Testis (tissue), 2 donors: ENCODE results near the gene PKD2L1.

Source experiments
- POLR2A ChIP-seq: fragments of 450-650 bp; IDR thresholded peaks from one replicate; pipeline ENCODE4 v1.6.1; 2017; ENCODE audit warnings: antibody characterized with exemption, mild to moderate bottlenecking, moderate library complexity
- TF ChIP-seq, protein P1 (sequence below), 3 experiments: fragments of 450-650 bp in 2 of 3; fragments of 200-600 bp in 1 of 3; sonication (generic) in 1 of 3; IDR thresholded peaks; one replicate each; pipeline ENCODE4 v1.5.1; 2016 to 2019; ENCODE audit warnings: antibody characterized with exemption in 3 of 3, mild to moderate bottlenecking in 2 of 3, moderate library complexity in 1 of 3

DNA sequence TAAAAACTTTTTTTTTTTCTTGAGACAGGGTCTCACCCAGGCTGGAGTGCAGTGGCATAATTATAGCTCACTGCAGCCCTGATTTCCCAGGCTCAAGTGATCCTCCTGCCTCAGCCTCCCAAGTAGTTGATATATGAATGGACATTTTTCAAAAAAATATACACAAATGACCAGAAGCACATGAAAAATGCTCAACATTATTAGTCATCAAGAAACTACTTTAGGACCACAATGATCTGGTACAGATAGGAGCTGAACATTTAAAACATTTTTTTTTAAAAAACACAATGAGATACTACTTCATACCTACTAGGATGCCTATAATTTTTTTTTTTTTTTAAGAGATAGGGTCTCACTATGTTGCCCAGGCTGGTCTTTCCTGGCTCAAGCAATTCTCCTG, 38.7 kb upstream of the PKD2L1 start:
- TF ChIP-seq POLR2A = no peak
- TF ChIP-seq, protein P1, sequence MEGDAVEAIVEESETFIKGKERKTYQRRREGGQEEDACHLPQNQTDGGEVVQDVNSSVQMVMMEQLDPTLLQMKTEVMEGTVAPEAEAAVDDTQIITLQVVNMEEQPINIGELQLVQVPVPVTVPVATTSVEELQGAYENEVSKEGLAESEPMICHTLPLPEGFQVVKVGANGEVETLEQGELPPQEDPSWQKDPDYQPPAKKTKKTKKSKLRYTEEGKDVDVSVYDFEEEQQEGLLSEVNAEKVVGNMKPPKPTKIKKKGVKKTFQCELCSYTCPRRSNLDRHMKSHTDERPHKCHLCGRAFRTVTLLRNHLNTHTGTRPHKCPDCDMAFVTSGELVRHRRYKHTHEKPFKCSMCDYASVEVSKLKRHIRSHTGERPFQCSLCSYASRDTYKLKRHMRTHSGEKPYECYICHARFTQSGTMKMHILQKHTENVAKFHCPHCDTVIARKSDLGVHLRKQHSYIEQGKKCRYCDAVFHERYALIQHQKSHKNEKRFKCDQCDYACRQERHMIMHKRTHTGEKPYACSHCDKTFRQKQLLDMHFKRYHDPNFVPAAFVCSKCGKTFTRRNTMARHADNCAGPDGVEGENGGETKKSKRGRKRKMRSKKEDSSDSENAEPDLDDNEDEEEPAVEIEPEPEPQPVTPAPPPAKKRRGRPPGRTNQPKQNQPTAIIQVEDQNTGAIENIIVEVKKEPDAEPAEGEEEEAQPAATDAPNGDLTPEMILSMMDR (IDR thresholded peaks at IDR 0.05) = no peak
